HG03060 (cell line): ENCODE measurements around the gene RFLNA.
"Not testable (repeated sequence)": the region's sequence is repeated elsewhere in the genome, so short reads cannot be mapped to it uniquely, and the experiment has no call there.

Experiments used
- ATAC-seq: cut with Tn5 transposase; IDR thresholded peaks from one replicate; pipeline ENCODE4 v1.9.1; 2021; ENCODE audit warnings: low read depth, moderate number of reproducible peaks; ENCODE audit not compliant: unreplicated experiment

RFLNA gene

DNA sequence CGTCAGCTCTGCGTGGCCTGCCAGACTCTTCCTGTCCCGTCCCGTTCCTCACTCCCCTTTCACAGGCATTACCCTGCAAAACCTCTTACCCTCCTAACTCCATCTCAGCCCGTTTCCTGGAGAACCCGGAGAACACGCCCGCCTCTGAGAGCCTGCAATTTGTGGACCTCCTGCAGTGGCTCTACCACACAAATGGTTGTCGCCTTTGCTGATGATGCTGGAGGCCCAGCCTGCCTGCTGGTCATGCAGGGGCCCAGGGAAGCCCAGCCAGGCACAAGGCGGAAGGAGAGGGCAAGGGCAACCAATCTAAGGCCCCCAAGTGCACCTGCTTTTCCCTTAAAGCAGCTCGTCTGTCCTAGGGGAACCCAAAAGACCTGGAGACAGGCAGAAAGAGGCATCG is 22.5 kb downstream of the RFLNA start:
- ATAC-seq: no peak

GRCh38 chr12:124318278-124319020 is 23.6 kb downstream of the RFLNA start:
- no peak for ATAC-seq

GRCh38 chr12:124319368-124320050 is 24.6 kb downstream of the RFLNA start:
- ATAC-seq: no peak

GRCh38 chr12:124321040-124321481 is 26.2 kb downstream of the RFLNA start:
- no peak for ATAC-seq

DNA sequence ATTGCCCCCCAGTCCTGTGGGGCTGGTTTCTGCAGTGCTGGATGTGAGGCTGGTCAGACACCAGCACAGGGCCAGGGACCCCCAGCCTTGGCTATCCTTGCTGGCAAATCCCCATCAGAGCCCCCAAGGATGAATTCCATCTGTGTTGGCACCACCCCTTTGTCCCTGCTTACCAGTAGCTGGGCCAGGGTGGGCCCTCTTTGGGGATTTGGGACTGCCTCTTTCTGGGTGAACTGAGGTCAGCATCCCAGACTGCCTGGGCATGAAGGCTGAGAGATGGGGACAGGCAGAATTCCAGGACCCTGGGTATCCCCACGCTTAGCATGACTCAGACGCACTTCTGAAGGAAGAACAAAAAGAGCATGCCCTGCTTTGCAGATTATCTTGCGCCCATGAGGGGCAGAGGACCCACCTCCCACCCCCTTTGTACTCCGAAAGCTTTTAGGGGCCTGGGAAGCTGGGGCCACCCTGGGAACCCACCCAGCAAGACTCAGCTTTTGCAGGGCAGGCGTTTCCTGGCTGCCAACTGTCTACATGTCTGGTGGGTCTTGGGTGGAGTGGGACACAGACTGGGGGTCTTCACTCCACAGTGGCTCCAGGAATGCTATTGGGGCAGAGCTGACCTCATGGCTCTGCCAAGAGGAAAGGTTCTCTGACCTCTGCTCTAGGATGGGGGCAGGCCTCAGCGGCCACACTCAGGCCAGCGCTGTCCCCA is 26.8 kb downstream of the RFLNA start:
- ATAC-seq: no peak

GRCh38 chr12:124322271-124322998 is 27.5 kb downstream of the RFLNA start:
- no peak for ATAC-seq

- not testable (repeated sequence) for ATAC-seq
Measured at GRCh38 chr12:124322999-124323328, 28.1 kb downstream of the RFLNA start.

DNA sequence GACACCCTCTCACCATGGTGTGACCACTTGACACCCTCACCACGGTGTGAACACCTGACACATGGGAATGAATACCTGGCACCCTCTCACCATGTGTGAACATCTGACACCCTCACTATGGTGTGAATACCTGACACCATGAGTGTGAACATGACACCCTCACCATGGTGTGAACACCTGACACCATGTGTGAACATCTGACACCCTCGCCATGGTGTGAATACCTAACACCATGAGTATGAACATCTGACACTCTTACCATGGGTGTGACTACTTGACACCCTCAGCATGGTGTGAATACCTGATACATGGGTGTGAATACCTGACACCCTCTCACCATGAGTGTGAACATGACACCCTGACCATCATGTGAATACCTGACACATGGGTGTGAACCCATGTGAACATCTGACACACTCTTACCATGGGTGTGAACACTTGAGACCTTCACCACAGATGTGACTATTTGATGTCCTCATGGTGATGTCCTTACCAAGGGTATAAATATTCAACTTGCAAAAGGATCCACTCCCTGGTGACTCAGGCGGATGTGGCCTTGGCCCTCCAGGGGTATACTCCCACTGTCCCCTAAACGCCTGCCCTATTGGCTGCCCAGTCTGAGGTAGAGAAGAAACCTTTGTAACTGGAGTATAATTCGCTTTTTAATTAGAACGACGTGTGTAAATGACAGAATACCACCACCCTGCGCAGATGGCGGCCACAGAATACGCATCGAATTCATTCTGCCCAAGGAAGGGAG is 29.1 kb downstream of the RFLNA start:
- ATAC-seq: no peak

- ATAC-seq: no peak
Measured at GRCh38 chr12:124324803-124325705, 30.2 kb downstream of the RFLNA start.

- ATAC-seq: no peak
Measured at GRCh38 chr12:124326104-124326503, 31.2 kb downstream of the RFLNA start.

DNA sequence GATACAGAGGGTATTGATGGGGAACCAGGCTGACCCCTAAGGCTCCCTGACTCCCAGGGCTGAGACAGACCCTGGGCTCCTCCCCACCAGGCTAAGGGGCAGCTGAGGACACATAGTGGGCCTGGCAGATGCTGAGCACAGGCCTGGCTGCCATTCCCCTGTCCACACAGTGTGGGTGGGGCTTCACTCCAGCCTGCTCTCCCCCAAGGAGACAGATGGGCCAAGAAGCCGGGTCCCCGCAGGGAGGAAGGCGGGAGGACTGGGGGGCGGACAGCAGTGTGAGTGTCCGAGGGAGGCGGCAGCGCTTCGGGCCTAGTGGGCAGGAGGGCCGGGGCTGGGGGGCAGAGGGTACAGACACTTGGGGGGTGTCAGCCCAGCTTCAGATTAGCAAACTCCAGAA is 32.0 kb downstream of the RFLNA start:
- no peak for ATAC-seq

DNA sequence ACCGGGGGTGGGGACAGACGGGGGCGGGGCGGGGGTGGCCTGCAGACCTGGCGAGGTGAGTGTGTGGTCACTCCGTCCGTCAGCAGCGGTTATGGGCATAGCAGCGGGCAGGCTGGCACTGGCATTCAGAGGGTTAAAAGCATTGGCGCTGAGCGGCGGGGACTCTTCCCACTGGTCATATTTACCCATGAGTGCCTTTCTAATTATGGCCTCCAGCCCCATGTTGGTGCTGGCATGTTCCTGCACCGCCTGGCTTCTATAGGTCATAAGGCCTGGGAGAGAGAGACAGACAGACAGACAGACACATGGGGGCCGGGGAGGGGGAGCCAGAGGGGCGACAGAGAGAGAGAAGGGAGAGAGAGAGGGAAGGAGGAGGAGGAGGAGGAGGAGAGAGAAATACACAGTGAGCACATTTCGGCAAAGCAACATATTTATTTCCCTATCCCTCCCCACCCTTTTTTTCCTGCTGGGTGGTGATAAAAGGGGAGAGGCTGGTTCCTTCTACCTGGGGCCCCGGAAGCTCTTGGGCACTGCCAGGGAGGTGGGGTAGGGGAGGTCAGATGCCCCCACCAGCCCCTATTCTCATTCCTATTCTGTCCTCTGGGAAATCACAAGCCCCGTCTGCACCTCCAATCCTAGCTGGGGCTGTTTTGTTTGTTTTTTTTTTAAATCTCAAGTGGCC is 32.6 kb downstream of the RFLNA start:
- ATAC-seq: no peak

- ATAC-seq: no peak
Measured at GRCh38 chr12:124328116-124328515, 33.2 kb downstream of the RFLNA start.

- ATAC-seq: no peak
Measured at GRCh38 chr12:124328636-124329035, 33.7 kb downstream of the RFLNA start.

DNA sequence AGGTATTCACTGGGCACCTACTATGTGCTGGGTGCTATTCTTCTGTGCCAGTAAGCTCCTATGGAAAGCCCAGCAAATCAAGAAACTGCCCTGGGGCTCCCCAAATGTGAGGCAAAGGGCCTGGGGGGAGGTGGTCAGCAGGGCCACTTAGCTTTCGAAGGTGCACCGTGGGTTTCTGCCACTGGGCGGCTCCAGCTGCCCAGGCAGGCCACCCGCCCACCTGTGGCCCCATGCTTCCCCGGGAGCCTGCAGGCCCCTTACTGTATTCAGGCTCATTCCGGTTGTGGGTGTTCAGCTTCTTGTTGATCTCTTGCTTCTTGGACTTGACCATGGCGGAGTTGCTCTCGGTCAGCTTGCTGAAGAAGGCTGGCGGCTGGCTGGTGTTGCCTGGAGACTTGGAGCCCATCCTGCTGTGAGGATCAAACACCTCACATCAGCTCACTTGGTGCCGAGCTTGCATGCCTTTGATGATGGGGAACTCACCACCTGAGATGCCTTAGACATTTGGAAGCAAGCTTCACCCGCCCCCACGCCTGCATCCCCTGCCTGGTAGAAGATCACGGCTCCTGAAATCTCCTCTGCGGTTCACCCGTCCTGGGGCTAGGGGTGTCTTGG is 37.3 kb downstream of the RFLNA start:
- ATAC-seq: no peak

- no peak for ATAC-seq
Measured at GRCh38 chr12:124332900-124333299, 38.0 kb downstream of the RFLNA start.

DNA sequence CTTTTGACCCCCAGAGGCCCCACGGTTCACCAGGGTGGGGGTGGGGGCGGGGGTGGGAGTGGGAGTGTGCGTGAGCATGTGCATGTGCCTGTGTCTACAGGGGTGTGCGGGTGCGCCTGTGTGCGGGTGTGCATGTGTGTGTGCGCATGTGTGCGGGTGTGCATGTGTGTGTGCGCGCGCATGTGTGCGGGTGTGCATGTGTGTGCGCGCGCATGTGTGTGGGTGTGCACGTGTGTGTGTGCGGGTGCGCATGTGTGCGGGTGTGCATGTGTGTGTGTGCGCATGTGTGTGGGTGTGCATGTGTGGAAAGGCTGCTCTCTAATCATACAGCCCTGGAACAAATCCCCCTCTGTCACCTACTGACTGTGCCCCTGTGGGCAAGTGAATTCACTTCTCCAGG is 38.8 kb downstream of the RFLNA start:
- no peak for ATAC-seq

DNA sequence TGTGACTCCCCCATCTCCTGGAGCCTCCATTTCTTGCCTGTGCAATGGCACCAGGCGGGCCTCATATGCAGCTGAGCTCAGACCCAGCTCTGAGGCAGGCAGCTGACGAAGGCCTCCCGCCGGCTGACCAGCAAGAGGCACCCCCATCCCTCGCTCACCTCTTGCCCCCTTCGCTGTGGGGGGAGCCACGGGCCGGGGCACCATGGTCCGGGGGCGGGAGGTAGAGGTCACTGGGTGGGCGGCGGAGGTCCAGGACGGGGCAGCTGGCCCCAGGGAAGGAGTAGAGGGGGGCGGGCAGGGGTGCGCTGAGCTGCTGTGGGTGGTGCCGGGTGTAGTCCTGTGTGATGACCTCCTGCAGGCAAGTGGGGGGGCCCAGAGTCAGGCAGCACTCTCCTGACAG is 39.4 kb downstream of the RFLNA start:
- ATAC-seq: no peak
